Hematopoietic multipotent progenitor cell treated with erythropoietin and hydrocortisone succinate and interleukin-3 and kit ligand, for 4 days (in vitro differentiated cells): ENCODE measurements around the gene TMEM267.
A peak's percentile ranks its signal among the peaks of the same experiment; 100 is the strongest.
"Not testable (repeated sequence)": the region's sequence is repeated elsewhere in the genome, so short reads cannot be mapped to it uniquely, and the experiment has no call there.

Experiments used
- DNase-seq: peaks from one replicate; pipeline ENCODE4 v3.0.0-alpha.2; 2015

TMEM267 gene

DNA sequence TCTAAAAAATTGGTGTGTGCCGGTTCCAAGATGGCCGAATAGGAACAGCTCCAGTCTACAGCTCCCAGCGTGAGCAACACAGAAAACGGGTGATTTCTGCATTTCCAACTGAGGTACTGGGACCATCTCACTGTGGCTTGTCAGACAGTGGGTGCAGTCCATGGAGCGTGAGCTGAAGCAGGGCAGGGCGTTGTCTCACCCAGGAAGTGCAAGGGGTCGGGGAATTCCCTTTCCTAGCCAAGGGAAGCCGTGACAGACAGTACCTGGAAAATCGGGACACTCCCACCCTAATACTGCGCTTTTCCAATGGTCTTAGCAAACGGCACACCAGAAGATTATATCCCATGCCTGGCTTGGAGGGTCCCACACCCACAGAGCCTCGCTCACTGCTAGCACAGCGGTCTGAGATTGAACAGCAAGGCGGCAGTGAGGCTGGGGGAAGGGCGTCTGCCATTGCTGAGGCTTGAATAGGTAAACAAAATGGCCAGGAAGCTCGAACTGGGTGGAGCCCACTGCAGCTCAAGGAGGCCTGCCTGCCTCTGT is 81.1 kb downstream of the TMEM267 start:
- DNase-seq: not testable (repeated sequence)

GRCh38 chr5:43401827-43402226 is 81.8 kb downstream of the TMEM267 start:
- peak; percentile 35 for DNase-seq

- no peak for DNase-seq
These were observed 83.6 kb downstream of the TMEM267 start for GRCh38 chr5:43400082-43400481.

DNA sequence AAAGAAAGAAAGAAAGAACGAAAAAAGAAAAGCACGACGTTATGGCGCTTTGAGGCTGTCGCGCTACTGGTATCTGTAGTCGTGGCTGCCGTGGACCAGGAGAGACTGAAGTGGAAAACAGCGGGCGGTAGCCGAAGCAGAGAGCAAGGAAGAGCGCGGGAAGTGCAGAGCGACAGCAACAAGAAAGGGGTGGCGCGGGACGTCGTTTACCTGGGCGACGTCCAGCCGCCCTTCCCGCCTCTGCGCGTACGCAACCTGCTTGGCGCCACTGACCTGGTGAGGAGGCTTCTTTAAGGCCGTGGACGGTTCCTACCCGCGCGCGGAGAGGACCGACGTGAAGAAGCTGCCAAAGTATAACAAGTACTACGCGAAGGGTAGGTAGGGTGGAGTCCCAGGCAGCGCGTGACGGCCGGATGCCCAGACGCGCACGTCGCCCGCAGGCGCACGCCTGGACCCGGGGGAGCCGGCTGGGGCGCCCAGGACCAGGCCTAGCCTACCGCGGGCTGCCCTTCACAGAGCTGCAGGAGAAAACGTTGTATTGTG is 86.8 kb downstream of the TMEM267 start:
- DNase-seq: peak; percentile 85
